ENCODE data around the gene ENAH.

ENAH gene

GRCh38 chr1:225453797-225454648, 198.9 kb downstream of the ENAH start:
- no peak for DNase-seq (ENCODE audit: low read depth)

- no peak for DNase-seq (ENCODE audit: low read depth)
Observed at GRCh38 chr1:225451840-225452515, 200.9 kb downstream of the ENAH start.

- DNase-seq (ENCODE audit: low read depth) = no peak
Observed at GRCh38 chr1:225451340-225451739, 201.6 kb downstream of the ENAH start.

DNA sequence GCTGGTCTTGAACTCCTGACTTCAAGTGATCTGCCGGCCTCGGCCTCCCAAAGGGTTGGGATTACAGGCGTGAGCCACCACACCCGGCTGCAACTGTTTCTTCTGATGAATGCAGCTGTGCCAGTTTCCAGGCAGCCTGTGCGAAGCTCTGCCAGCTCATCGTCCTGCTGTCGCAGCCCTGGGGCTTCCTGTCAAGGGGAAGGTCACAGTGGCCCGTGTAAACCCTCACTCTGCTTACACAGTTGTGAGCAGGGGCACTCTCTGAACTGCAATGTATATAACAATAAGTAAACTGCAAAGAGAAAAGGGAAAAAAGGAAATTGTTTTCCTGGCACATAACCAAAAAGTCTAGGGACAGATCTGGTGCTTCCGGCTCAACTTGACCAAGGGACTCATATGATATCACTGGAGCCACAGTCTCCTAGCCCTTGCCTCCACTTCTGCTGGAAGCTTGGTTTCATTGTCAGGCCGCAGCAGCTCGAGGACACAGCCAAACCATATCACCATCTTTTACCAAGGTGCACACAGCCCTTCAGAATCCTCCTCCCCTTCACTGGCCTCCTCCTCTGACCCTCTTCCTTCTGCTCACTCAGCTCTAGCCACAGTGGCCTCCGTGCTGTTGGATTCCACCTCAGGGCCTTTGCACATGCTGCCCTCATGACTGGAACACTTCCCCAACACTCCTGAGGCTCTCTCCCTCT, 202.3 kb downstream of the ENAH start:
- no peak for DNase-seq (ENCODE audit: low read depth)

GRCh38 chr1:225449774-225450173, 203.1 kb downstream of the ENAH start:
- DNase-seq (ENCODE audit: low read depth) = no peak

GRCh38 chr1:225449261-225449660, 203.7 kb downstream of the ENAH start:
- no peak for DNase-seq (ENCODE audit: low read depth)

DNA sequence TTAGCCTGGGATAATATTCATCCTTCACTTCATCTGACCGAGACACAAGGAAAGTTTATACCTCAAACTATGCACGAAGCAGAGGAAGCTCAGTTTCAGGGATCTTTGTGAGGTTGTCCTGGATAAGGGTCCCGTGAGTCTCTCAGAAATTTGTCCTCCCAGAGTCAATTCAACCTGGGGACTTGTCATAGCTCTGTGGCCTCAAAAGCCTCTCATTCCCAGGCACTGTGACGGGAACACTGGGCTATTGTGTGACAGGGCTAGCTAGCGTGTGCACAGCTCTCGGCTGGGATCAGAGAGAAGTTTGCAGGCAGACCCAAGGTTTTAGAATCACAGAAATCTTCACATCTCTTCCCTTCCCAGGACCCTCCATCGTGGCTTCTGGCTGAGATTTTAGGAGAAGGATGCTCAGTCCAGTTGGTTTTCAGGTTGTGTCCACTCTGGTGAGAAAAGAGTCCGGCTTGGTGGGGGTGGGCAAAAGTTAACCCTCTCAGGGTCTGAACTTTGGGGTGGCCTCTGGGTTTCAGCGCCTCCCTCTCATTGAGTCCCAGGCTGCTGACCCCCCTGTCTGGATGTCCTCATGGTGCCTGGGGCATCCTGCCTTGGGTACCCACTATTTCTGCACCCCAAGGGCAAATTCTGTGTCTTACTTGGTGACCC, 204.6 kb downstream of the ENAH start:
- no peak for DNase-seq (ENCODE audit: low read depth)

DNA sequence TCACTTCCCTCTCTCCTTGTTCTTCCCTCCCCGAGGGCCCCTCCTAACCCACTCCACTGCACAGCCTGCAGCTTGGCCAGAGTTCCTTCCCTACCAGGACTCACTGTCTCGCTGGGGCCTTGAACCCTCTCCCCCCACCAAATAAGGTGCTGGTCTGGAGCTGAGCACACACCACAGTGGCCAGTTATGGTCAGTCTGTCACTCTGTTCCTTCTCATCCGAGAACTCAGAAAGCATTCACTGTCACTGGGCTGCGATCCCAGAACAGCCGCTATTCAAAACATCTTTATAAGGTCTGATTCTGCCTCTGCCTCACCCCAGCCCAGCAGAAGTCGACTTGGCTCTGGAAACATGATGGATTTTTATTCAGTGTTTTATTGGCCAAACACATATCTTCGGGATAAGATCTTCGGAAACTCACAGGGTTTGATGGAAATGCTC, 205.3 kb downstream of the ENAH start:
- DNase-seq (ENCODE audit: low read depth) = no peak

DNA sequence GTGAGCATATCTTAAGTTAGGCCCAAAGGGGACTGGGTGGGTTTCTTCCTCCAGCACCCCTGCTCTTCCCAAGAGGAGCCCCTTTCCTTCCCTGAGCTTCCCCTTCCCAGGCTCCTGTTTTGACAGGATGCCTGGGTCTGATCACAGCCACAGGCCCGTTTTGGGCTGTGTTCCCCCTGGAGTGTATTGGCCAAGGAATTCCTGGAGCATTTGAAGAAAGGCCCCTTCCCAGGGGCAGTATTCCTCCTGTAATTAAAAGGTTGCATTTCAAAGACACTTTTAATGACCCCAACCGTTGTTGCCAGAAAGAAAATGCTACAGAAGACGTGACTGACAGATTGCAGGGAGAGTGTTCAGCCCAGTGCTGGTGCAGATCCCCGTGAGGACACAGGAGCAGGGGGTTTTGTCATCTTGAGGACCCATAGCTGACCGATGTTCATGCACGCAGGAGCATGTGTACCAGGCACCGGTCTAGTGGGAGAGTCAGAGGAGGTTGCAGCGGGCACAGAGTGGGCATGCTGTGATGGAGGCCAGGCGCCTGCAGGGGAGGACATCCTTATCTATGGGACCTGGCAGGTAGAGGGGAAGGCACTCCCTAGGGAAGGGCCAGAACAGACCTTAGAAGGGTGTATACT, 205.8 kb downstream of the ENAH start:
- no peak for DNase-seq (ENCODE audit: low read depth)

DNA sequence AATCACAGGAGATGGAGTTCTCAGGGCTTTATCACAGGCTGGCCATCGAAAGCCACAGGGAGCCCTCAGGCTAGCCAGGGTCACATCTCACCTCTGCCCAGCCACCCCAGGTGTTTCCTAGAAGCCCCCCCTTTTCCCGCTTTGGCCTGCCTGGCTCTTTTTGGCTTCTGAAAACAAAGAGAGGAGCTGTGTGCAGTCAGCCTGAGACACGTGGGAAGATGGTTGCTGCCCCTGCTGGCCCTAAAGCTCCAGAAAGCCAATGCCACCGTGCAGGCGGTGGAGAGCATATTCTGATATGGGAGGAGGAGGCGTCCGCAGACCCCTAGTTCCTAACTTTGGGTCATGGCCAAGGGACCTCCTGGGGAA, 206.3 kb downstream of the ENAH start:
- DNase-seq (ENCODE audit: low read depth) = no peak

DNA sequence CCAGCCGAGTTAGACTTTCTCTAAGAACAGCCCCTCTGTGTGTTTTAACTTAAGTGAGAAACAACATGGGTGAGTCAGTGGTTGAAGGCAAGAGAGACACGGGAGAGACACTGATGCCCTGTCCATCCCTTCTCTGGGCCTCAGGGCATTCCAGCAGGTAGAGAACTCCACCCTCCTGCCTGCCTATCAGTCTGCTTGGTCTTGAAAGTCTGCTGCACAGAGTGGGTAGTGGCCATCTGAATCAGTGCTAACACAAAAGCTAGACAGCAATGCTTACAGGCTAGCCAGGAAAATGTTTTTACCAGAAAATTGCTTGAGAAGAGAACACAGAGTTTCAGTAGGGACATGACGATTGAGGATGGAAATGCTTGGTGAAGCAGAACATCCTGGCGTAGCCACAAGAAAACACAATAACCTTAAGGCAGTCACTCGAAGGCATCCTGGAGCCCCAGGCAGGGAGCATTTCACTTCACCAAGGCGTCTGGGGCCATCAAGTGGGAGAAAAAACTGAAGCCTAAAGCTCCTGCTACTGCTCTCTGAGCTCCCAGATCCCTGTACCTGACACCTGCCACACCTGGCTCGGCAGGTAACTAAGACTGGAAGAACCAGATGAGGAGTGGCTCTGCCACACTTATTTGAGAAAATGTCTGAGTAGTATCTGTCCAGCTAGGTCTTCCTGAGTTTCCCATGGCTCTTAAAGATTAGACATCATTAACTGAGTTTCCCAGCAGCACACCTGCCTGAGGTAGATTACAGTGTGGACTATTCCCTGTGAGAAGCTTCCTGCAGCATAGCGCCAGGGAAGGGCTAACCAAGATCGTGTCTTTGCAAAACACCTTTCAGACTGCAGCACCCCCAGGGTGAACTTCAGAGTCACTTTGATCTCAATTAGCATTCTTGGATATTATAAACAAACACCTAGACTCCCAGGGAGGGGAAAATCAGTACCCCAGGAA, 207.0 kb downstream of the ENAH start:
- no peak for DNase-seq (ENCODE audit: low read depth)

DNA sequence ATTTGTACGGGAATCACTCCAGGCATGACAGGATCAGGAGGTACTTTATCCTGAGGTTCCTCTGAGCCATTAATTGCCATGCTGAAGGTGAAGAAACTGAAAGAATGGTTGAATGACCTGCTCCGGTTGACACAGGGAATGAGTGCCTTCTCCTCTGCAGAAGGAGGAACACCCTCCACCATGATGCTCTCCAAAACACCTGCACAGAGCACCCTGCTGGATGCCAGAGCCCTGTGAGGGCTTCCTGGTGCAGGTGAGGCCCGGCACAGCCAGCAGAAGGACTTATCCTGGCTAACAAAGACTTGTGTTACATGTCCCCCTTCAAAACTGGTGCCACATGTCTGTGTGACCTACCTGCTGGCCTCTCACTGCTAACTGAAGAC, 210.8 kb downstream of the ENAH start:
- DNase-seq (ENCODE audit: low read depth) = no peak

- DNase-seq (ENCODE audit: low read depth) = no peak
Observed at GRCh38 chr1:225441314-225442122, 211.4 kb downstream of the ENAH start.

DNA sequence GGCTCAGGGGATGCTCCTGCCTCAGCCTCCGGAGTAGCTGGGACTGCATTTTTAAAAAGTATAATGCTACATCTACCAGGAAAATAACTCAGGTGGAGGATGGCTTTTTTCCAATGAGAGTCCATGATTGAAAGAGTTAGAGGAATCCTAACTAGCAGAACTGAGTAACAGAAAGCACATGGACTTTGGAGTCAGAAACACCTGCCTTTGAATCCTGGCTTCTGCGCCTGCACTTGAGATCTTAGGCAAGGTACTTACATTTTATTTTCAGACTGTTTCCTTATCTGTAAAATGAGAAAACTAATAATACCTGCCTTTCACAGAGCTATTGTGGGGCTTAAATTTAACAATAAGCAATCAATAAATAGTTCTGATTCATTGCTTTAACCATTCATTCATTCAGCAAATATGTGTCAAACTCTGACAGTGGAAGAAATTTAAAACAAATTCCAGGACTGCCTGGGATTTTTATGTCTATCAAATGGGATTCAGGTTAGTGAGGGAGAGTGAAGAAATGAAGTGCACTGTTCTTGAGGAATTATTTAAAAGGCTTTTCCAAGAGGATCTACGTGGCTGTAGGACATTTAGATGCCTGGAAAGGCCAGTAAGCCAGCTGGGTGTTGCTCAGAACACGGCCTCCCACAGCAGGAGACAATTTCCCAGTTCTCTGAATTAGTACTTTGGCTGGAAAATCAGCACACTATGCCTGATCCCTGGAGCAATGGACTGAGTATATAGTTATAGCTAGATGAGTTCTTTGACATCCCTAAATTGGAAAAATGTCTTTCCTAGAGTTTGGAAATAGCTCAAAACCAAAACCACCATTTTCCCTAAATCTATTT, 212.3 kb downstream of the ENAH start:
- no peak for DNase-seq (ENCODE audit: low read depth)

- DNase-seq (ENCODE audit: low read depth) = no peak
Observed at GRCh38 chr1:225437710-225438437, 215.0 kb downstream of the ENAH start.
